ENCODE results near the gene RAB15.

RAB15 gene

GRCh38 chr14:64990939-64991338 is 18.8 kb upstream of the RAB15 start:
- no peak for DNase-seq

- no peak for DNase-seq
These were observed 18.2 kb upstream of the RAB15 start for GRCh38 chr14:64990296-64990695.

GRCh38 chr14:64987438-64987767 is 15.3 kb upstream of the RAB15 start:
- DNase-seq: no peak

- peak; percentile 99 for DNase-seq
These were observed 14.7 kb upstream of the RAB15 start, which contains the start of gene FNTB for GRCh38 chr14:64986648-64987437. TSS of gene FNTB (plus strand) at chr14:64986895. CDS start at chr14:64986954, 59 bp downstream.

GRCh38 chr14:64983439-64984310 is 11.5 kb upstream of the RAB15 start:
- DNase-seq: peak; percentile 58

- DNase-seq: no peak
These were observed 7.4 kb upstream of the RAB15 start for GRCh38 chr14:64979336-64980074.

GRCh38 chr14:64974563-64974962 is 2.4 kb upstream of the RAB15 start:
- DNase-seq: no peak

GRCh38 chr14:64973826-64974225 is 1.7 kb upstream of the RAB15 start:
- DNase-seq: no peak

- DNase-seq: no peak
These were observed 898 bp upstream of the RAB15 start for GRCh38 chr14:64973026-64973442.

- peak; percentile 61 for DNase-seq
These were observed 619 bp downstream of the RAB15 start for GRCh38 chr14:64971491-64971942.

- DNase-seq: no peak
These were observed 1.2 kb downstream of the RAB15 start for GRCh38 chr14:64970776-64971477.

GRCh38 chr14:64970041-64970440 is 2.1 kb downstream of the RAB15 start:
- no peak for DNase-seq

GRCh38 chr14:64968651-64969050 is 3.5 kb downstream of the RAB15 start:
- no peak for DNase-seq

- DNase-seq: no peak
These were observed 4.0 kb downstream of the RAB15 start for GRCh38 chr14:64968167-64968566.

GRCh38 chr14:64966976-64967375 is 5.2 kb downstream of the RAB15 start:
- no peak for DNase-seq

GRCh38 chr14:64965356-64966000 is 6.7 kb downstream of the RAB15 start:
- no peak for DNase-seq

GRCh38 chr14:64963611-64964010 is 8.5 kb downstream of the RAB15 start:
- no peak for DNase-seq

- DNase-seq: no peak
These were observed 11.3 kb downstream of the RAB15 start for GRCh38 chr14:64960762-64961276.

GRCh38 chr14:64958743-64959142 is 13.4 kb downstream of the RAB15 start:
- DNase-seq: no peak

- no peak for DNase-seq
These were observed 13.9 kb downstream of the RAB15 start for GRCh38 chr14:64958201-64958600.

- no peak for DNase-seq
These were observed 15.3 kb downstream of the RAB15 start for GRCh38 chr14:64956697-64957406.
